Bronchial epithelial cell (primary cell): ENCODE results near the gene LAMC3. TPM values are rescaled to one million over a fixed set of nuclear protein-coding genes. Genes with fewer than 3 reads are reported as not detected.

ENCODE experiments used
- DNase-seq: peaks from one replicate; pipeline ENCODE4 v3.0.0-alpha.2; 2010; ENCODE audit warnings: low read depth
- FAIRE-seq: peaks from 2 replicates; lab custom pipeline; 2011; peaks lifted over from hg19 to GRCh38; lab: Jason Lieb, UNC
- H3K27me3 ChIP-seq: 2 replicates; pipeline ENCODE4 v1.5.1; 2011; ENCODE audit warnings: low read length; ENCODE audit not compliant: control insufficient read depth, insufficient read depth
- H3K36me3 ChIP-seq: 2 replicates; pipeline ENCODE4 v1.5.1; 2011; ENCODE audit warnings: low read length; ENCODE audit not compliant: control insufficient read depth, insufficient read depth
- H3K4me3 ChIP-seq: 2 replicates; pipeline ENCODE4 v1.5.1; 2011; ENCODE audit warnings: mild to moderate bottlenecking, low read depth, low read length, control low read depth
- total RNA-seq: library from RNA; depleted of rRNA; stranded (reverse); fragments of >200 nt; gene quantifications from 2 replicates; pipeline ENCODE4 v1.2.1, GENCODE V29; 2014
- TF ChIP-seq, protein P1 (sequence below): IDR thresholded peaks from 2 replicates; pipeline ENCODE4 v1.5.1; 2011; ENCODE audit warnings: mild to moderate bottlenecking, moderate library complexity, low read length, control low read depth, inconsistent platforms; ENCODE audit not compliant: insufficient read depth, severe bottlenecking

The LAMC3 gene
- total RNA-seq, 1 donor from 2014 or later = not detected

DNA sequence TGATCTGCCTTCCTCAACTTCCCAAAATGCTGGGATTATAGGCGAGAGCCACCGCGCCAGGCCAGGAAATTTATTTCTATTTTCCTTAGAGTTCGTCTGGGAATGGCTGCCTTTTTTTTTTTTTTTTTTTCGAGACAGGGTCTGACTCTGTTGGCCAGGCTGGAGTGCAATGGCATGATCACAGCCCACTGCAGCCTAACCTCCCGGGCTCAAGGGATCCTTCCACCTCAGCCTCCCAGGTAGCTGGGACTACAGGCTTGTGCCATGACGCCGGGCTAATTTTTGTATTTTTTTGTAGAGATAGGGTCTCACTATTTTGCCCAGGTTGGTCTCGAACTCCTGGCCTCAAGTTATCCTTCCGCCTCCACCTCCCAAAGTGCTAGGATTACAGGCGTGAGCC, 888 bp upstream of the LAMC3 start:
- FAIRE-seq (no peak), DNase-seq (no peak)
- H3K4me3 ChIP-seq = no peak overlapping the region
- peaks cover 17% of the 10 kb centered on the region for H3K27me3 ChIP-seq
- TF ChIP-seq, protein P1, sequence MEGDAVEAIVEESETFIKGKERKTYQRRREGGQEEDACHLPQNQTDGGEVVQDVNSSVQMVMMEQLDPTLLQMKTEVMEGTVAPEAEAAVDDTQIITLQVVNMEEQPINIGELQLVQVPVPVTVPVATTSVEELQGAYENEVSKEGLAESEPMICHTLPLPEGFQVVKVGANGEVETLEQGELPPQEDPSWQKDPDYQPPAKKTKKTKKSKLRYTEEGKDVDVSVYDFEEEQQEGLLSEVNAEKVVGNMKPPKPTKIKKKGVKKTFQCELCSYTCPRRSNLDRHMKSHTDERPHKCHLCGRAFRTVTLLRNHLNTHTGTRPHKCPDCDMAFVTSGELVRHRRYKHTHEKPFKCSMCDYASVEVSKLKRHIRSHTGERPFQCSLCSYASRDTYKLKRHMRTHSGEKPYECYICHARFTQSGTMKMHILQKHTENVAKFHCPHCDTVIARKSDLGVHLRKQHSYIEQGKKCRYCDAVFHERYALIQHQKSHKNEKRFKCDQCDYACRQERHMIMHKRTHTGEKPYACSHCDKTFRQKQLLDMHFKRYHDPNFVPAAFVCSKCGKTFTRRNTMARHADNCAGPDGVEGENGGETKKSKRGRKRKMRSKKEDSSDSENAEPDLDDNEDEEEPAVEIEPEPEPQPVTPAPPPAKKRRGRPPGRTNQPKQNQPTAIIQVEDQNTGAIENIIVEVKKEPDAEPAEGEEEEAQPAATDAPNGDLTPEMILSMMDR = no peak
- H3K36me3 ChIP-seq = no peaks in the 10 kb centered on the region

DNA sequence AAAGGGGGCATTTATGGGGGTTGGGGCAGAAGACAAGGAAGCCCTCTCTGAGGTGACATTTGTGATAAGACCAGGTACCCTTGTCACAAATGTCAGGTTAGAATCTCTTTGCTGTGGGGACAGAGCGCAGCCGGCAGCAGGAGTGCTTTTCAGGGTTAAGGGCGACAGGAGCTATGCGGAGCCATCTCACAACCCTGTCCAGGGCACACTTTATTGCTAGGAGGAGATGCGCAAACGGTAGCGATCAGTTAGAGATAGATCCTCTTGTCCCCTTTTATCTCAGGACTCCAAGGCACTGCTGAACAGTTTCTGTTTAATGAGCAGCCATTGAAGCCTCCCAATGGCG, 438 bp upstream of the LAMC3 start:
- H3K27me3 ChIP-seq = peaks cover 17% of the 10 kb centered on the region
- FAIRE-seq (no peak), DNase-seq (no peak)
- TF ChIP-seq, protein P1 = no peak
- no peaks in the 10 kb centered on the region for H3K36me3 ChIP-seq
- no peak overlapping the region for H3K4me3 ChIP-seq

DNA sequence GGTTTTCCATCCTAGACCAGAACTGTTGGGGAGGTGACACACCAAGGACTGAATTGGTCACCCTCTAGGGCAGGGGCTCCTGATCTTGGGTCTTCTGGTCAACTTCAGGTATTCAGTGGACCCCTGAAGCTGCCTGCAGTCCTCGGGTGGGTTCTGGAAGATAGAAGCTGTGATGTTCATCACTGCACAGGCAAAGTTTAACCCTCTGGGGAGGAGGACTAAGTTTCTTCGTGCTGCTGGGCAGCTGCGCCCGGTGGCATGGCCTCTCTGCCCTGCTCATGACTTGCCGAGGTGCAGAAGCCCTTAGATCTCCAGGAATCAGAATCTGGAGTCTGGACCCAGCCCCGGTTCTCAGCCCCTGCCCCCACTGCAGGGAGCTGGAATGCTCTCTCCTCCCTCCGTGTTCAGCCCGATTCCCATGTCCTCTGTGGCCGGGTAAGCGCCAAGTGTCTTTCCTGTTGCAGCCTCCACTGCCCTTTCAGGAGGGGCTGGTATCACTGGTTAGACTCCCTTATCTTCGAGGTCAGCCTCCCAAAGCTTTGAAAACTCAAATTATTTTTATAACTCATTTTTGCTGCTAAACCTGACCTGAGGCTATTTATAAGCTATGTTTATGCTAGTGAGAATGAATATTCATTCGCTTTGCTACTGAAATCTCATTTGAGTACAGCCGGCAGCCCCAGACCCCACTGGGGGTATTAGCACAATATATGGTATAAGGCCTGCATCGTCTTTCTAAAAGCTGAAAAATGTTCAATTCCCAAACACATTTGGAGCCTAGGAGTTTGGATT, 1.7 kb downstream of the LAMC3 start:
- DNase-seq (no peak), FAIRE-seq (no peak)
- TF ChIP-seq, protein P1 = no peak
- Histone ChIP-seq H3K27me3 (peaks cover 17% of the 10 kb centered on the region), H3K36me3 (no peaks in the 10 kb centered on the region), H3K4me3 (no peak overlapping the region)

DNA sequence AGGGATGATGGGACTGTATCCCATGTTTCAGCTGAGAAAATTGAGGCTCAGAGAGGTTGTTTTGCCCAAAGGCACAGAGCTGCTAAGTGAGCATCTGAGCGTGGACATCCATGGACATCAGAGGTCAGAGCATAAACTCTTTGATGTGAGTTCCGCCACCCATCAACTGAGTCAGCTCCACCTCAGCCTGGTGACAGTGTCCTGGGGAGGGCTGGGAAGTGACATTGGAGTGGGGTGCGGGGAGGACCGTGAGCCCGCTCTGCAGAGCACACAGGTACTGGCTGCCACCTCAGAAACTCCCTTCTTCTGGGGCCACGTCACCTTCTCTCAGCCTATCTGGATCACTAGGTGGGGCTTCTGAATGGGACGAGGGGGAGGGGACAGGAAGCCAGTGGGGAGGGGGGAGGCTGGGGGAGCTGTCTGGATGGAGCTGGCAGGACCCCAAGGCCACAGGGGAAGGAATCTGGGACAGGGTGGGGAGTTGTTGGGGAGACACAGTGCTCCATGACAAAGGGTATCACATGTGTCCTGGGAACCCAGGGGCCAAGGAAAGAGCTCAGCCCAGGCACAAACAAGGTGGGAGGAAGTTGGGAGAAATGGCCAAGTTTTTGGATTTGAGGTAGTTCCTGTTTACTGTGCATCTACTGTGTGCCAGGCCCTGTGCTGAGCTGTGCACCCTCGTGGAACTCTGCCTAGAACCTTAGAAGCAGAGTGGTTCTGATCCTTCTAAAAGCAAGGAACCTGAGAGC, 2.5 kb downstream of the LAMC3 start:
- Histone ChIP-seq H3K4me3 (no peak overlapping the region), H3K36me3 (no peaks in the 10 kb centered on the region), H3K27me3 (peaks cover 21% of the 10 kb centered on the region)
- FAIRE-seq = no peak
- no peak for DNase-seq
- TF ChIP-seq, protein P1 = no peak

DNA sequence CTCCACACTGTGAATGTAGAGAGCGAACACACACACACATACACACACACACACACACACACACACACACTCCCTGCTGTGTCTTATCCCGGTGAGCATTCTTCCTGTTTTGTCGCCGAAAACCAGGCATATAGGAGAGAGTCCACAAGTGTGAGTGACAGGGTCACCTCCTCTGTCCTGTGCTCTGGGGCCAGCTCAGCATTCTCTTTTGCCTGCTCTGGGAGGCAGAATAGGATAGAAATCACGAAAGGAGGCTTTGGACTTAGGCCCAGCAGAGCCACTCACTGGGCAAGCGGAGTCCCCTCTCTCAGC, 3.0 kb downstream of the LAMC3 start:
- TF ChIP-seq, protein P1 = no peak
- no peaks in the 10 kb centered on the region for H3K36me3 ChIP-seq
- FAIRE-seq (no peak), DNase-seq (no peak)
- H3K4me3 ChIP-seq = no peak overlapping the region
- H3K27me3 ChIP-seq = peaks cover 23% of the 10 kb centered on the region
